RWPE2 (cell line): ENCODE data around the gene MISP.

Experiments used
- ATAC-seq: fragments of 200-7000 bp; cut with Tn5 transposase; 3 replicates; pipeline ENCODE4 v1.9.1; 2021; ENCODE audit warnings: low read depth
- DNase-seq: peaks from one replicate; pipeline ENCODE4 v3.0.0-alpha.2; 2020; ENCODE audit warnings: low spot score
- H3K27ac ChIP-seq: fragments of 450-650 bp; 2 replicates; pipeline ENCODE4 v1.5.1; 2017; ENCODE audit warnings: mild to moderate bottlenecking; ENCODE audit not compliant: poor library complexity, severe bottlenecking
- H3K27me3 ChIP-seq: fragments of 250-450 bp; sonication (Bioruptor Pico); 2 replicates; pipeline ENCODE4 v1.5.1; 2021; ENCODE audit warnings: mild to moderate bottlenecking, moderate library complexity; ENCODE audit not compliant: insufficient read depth, poor library complexity, severe bottlenecking
- H3K36me3 ChIP-seq: fragments of 250-450 bp; sonication (Bioruptor Pico); 2 replicates; pipeline ENCODE4 v1.5.1; 2020; ENCODE audit warnings: low read depth, mild to moderate bottlenecking, moderate library complexity
- H3K4me1 ChIP-seq: fragments of 250-450 bp; sonication (Bioruptor Pico); 2 replicates; pipeline ENCODE4 v1.5.1; 2021; ENCODE audit warnings: mild to moderate bottlenecking, moderate library complexity; ENCODE audit not compliant: insufficient read depth, poor library complexity, severe bottlenecking
- H3K4me3 ChIP-seq: fragments of 250-450 bp; sonication (Bioruptor Pico); 2 replicates; pipeline ENCODE4 v1.5.1; 2021; ENCODE audit warnings: mild to moderate bottlenecking, moderate library complexity; ENCODE audit not compliant: severe bottlenecking
- H3K9me3 ChIP-seq: fragments of 250-450 bp; sonication (Bioruptor Pico); 2 replicates; pipeline ENCODE4 v1.5.1; 2021; ENCODE audit warnings: mild to moderate bottlenecking, moderate library complexity; ENCODE audit not compliant: severe bottlenecking
- CTCF ChIP-seq: fragments of 450-650 bp; IDR thresholded peaks from one replicate; pipeline ENCODE4 v1.5.1; 2017; ENCODE audit warnings: mild to moderate bottlenecking, moderate library complexity; ENCODE audit not compliant: poor library complexity, severe bottlenecking

MISP gene

GRCh38 chr19:752652-753517 lies 2.0 kb downstream of the MISP start:
- Histone ChIP-seq H3K27ac (peak overlapping the region; percentile 99), H3K36me3 (peaks cover 39% of the 10 kb centered on the region), H3K27me3 (no peaks in the 10 kb centered on the region), H3K9me3 (peaks cover under 1% of the 10 kb centered on the region), H3K4me3 (peak overlapping the region; percentile 8), H3K4me1 (peaks cover 10% of the 10 kb centered on the region)
- no peak for TF ChIP-seq CTCF
- peak; percentile 70 for ATAC-seq
- DNase-seq, result peak; percentile 96

- H3K27ac ChIP-seq, result peak overlapping the region; percentile 99
These were observed 3.6 kb downstream of the MISP start for GRCh38 chr19:754530-754929.

GRCh38 chr19:755063-755462 lies 4.2 kb downstream of the MISP start:
- peaks cover 10% of the 10 kb centered on the region for H3K4me1 ChIP-seq
- no peaks in the 10 kb centered on the region for H3K27me3 ChIP-seq
- DNase-seq (no peak), ATAC-seq (no peak)
- peaks cover 60% of the 10 kb centered on the region for H3K36me3 ChIP-seq
- no peaks in the 10 kb centered on the region for H3K9me3 ChIP-seq
- no peak overlapping the region for H3K4me3 ChIP-seq
- peak overlapping the region; percentile 99 for H3K27ac ChIP-seq
- TF ChIP-seq CTCF, result no peak

More at GRCh38 chr19:754530-754929, 3.6 kb downstream of the MISP start:
- no peak for TF ChIP-seq CTCF
- no peaks in the 10 kb centered on the region for H3K27me3 ChIP-seq
- no peak for ATAC-seq
- no peak overlapping the region for H3K4me3 ChIP-seq
- DNase-seq, result no peak
- H3K36me3 ChIP-seq, result peaks cover 55% of the 10 kb centered on the region
- no peaks in the 10 kb centered on the region for H3K9me3 ChIP-seq
- peaks cover 10% of the 10 kb centered on the region for H3K4me1 ChIP-seq

- H3K27me3 ChIP-seq, result no peaks in the 10 kb centered on the region
- TF ChIP-seq CTCF, result no peak
- no peak overlapping the region for H3K27ac ChIP-seq
- no peaks in the 10 kb centered on the region for H3K9me3 ChIP-seq
- DNase-seq, result no peak
- ATAC-seq, result no peak
- H3K36me3 ChIP-seq, result peaks cover 69% of the 10 kb centered on the region
- H3K4me3 ChIP-seq, result no peak overlapping the region
- H3K4me1 ChIP-seq, result peaks cover 10% of the 10 kb centered on the region
These were observed 5.3 kb downstream of the MISP start for GRCh38 chr19:756236-756635.
